BE2C (cell line): ENCODE data around the gene TPR. TPM values are rescaled to one million over a fixed set of nuclear protein-coding genes. Genes with fewer than 3 reads are reported as not detected.
A peak's percentile ranks its signal among the peaks of the same experiment; 100 is the strongest.

Experiments
- DNase-seq: peaks from one replicate; pipeline ENCODE4 v3.0.0-alpha.2; 2020
- H3K27me3 ChIP-seq: fragments of 250-450 bp; sonication (Bioruptor Pico); 2 replicates; pipeline ENCODE4 v1.5.1; 2020; ENCODE audit warnings: mild to moderate bottlenecking
- H3K36me3 ChIP-seq: fragments of 250-450 bp; sonication (Bioruptor Pico); 2 replicates; pipeline ENCODE4 v1.5.1; 2020; ENCODE audit warnings: mild to moderate bottlenecking
- H3K4me1 ChIP-seq: fragments of 250-450 bp; sonication (Bioruptor Pico); 2 replicates; pipeline ENCODE4 v1.5.1; 2020
- H3K4me3 ChIP-seq: 2 replicates; pipeline ENCODE4 v1.5.1; 2011; ENCODE audit warnings: low read depth, low read length
- H3K9me3 ChIP-seq: fragments of 250-450 bp; sonication (Bioruptor Pico); 2 replicates; pipeline ENCODE4 v1.5.1; 2020
- CTCF ChIP-seq: IDR thresholded peaks from 2 replicates; pipeline ENCODE4 v1.5.1; 2012; ENCODE audit warnings: mild to moderate bottlenecking, low read depth, low read length
- polyA plus RNA-seq: library from polyadenylated mRNA; unstranded; fragments of >200 nt; gene quantifications from one replicate; pipeline ENCODE4 v1.2.1, GENCODE V29; 2012; ENCODE audit warnings: low read depth, missing spikeins; ENCODE audit not compliant: insufficient read length, insufficient read depth

The TPR gene
- 67.2 TPM for polyA plus RNA-seq

- peak; percentile 90 for TF ChIP-seq CTCF
- peak within 1 kb of the TSS; percentile 98 for H3K4me3 ChIP-seq
- peaks cover 24% of the 10 kb centered on the region for H3K36me3 ChIP-seq
Observed at GRCh38 chr1:186375152-186375928, at the start of gene TPR, which contains the start of gene ODR4. Gene TPR, minus strand, starts transcription at chr1:186375253. Its CDS starts 225 bp downstream, at chr1:186375028. Gene ODR4, plus strand, starts transcription at chr1:186375838. Its CDS starts 3,948 bp downstream, at chr1:186379786.

GRCh38 chr1:186424539-186424938 lies 49.5 kb upstream of the TPR start:
- TF ChIP-seq CTCF, result no peak
- peak; percentile 19 for DNase-seq
- no peaks in the 10 kb centered on the region for H3K9me3 ChIP-seq
- no peak overlapping the region for H3K4me3 ChIP-seq
- no peaks in the 10 kb centered on the region for H3K27me3 ChIP-seq
- 0 out of 2 replicates have a peak, but pooled peaks cover 2% of the 10 kb centered on the region for H3K4me1 ChIP-seq
- H3K36me3 ChIP-seq, result no peaks in the 10 kb centered on the region; the same call in 1 of the 2 replicates

More at GRCh38 chr1:186375152-186375928, at the start of gene TPR, which contains the start of gene ODR4:
- Histone ChIP-seq H3K9me3 (no peaks in the 10 kb centered on the region), H3K27me3 (no peaks in the 10 kb centered on the region), H3K4me1 (no peaks in the 10 kb centered on the region)
- peak; percentile 97 for DNase-seq

- H3K4me3 ChIP-seq, result no peak overlapping the region
- H3K36me3 ChIP-seq, result peaks cover 12% of the 10 kb centered on the region
- no peaks in the 10 kb centered on the region for H3K9me3 ChIP-seq
- no peaks in the 10 kb centered on the region for H3K27me3 ChIP-seq
- no peak for DNase-seq
- no peak for TF ChIP-seq CTCF
- 0 out of 2 replicates have a peak, but pooled peaks cover 2% of the 10 kb centered on the region for H3K4me1 ChIP-seq
Observed at GRCh38 chr1:186421446-186421845, 46.4 kb upstream of the TPR start.

- H3K36me3 ChIP-seq, result peaks cover 12% of the 10 kb centered on the region
- 0 out of 2 replicates have a peak, but pooled peaks cover 2% of the 10 kb centered on the region for H3K4me1 ChIP-seq
- no peaks in the 10 kb centered on the region for H3K27me3 ChIP-seq
- no peak overlapping the region for H3K4me3 ChIP-seq
- no peak for TF ChIP-seq CTCF
- no peaks in the 10 kb centered on the region for H3K9me3 ChIP-seq
- no peak for DNase-seq
Observed at GRCh38 chr1:186420923-186421322, 45.9 kb upstream of the TPR start.

GRCh38 chr1:186420311-186420710 lies 45.3 kb upstream of the TPR start:
- Histone ChIP-seq H3K9me3 (no peaks in the 10 kb centered on the region), H3K4me1 (0 out of 2 replicates have a peak, but pooled peaks cover 2% of the 10 kb centered on the region), H3K36me3 (peaks cover 12% of the 10 kb centered on the region), H3K4me3 (no peak overlapping the region), H3K27me3 (no peaks in the 10 kb centered on the region)
- TF ChIP-seq CTCF, result no peak
- DNase-seq, result no peak

GRCh38 chr1:186418503-186418902 lies 43.5 kb upstream of the TPR start:
- no peak for TF ChIP-seq CTCF
- no peak for DNase-seq
- H3K4me3 ChIP-seq, result no peak overlapping the region
- H3K36me3 ChIP-seq, result peaks cover 12% of the 10 kb centered on the region
- no peaks in the 10 kb centered on the region for H3K27me3 ChIP-seq
- no peaks in the 10 kb centered on the region for H3K4me1 ChIP-seq
- no peaks in the 10 kb centered on the region for H3K9me3 ChIP-seq
